ENCODE measurements around the gene PLEKHA7. TPM values are rescaled to one million over a fixed set of nuclear protein-coding genes. Genes with fewer than 3 reads are reported as not detected.

Gene PLEKHA7
- total and polyA plus RNA-seq, 2 donors from 2014 or later = 24.4 to 65.7 TPM

DNA sequence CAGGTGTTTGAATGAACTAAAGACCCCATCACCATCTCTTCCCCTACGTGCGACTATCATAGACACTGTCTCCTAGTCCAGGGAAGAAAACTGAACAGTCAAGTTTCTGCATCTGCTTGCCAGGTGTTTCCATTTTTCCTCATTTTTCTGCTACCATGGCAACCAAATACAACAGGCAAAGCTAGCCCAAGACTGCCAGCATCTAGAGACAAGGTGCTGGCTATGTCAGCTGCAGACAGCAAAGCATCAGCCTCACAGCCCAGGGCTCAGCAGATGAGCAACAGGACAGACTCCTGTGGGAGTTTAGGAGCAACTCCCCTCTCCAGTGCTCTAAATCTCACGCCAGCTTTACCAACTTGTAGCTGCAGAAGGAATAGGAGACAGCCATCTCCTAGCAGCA, 151.5 kb downstream of the PLEKHA7 start:
- no peaks in the 10 kb centered on the region for H3K9me3 ChIP-seq (ENCODE audit: control insufficient read depth in 2 of 3, insufficient read depth in 1 of 3, low read length in 3 of 3)
- intact Hi-C loops (cut with DNase I) = no loop called here
- H3K36me3 ChIP-seq (ENCODE audit: control insufficient read depth in 2 of 3, insufficient read depth in 3 of 3, low read length in 3 of 3) = peaks cover 0 to 5% (median 2%) of the 10 kb centered on the region in 3 donors
- TF ChIP-seq, protein P1, sequence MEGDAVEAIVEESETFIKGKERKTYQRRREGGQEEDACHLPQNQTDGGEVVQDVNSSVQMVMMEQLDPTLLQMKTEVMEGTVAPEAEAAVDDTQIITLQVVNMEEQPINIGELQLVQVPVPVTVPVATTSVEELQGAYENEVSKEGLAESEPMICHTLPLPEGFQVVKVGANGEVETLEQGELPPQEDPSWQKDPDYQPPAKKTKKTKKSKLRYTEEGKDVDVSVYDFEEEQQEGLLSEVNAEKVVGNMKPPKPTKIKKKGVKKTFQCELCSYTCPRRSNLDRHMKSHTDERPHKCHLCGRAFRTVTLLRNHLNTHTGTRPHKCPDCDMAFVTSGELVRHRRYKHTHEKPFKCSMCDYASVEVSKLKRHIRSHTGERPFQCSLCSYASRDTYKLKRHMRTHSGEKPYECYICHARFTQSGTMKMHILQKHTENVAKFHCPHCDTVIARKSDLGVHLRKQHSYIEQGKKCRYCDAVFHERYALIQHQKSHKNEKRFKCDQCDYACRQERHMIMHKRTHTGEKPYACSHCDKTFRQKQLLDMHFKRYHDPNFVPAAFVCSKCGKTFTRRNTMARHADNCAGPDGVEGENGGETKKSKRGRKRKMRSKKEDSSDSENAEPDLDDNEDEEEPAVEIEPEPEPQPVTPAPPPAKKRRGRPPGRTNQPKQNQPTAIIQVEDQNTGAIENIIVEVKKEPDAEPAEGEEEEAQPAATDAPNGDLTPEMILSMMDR (IDR thresholded peaks at IDR 0.05; ENCODE audit: borderline replicate concordance, extremely low read depth, insufficient read depth) = no peak
- DNase-seq (no peak), FAIRE-seq (no peak)
- no peaks in the 10 kb centered on the region for H3K4me1 ChIP-seq (ENCODE audit: control insufficient read depth in 2 of 3, insufficient read depth in 2 of 3, low read depth in 1 of 3, low read length in 3 of 3)
- H3K27ac ChIP-seq (ENCODE audit: low read depth in 2 of 2, low read length in 2 of 2) = no peak overlapping the region
- H3K27me3 ChIP-seq (ENCODE audit: control insufficient read depth, insufficient read depth, low read length) = no peaks in the 10 kb centered on the region
- no peak overlapping the region for H3K9ac ChIP-seq (ENCODE audit: low read length in 3 of 3)
- H3K4me3 ChIP-seq (ENCODE audit: low read length in 3 of 3) = no peak overlapping the region

DNA sequence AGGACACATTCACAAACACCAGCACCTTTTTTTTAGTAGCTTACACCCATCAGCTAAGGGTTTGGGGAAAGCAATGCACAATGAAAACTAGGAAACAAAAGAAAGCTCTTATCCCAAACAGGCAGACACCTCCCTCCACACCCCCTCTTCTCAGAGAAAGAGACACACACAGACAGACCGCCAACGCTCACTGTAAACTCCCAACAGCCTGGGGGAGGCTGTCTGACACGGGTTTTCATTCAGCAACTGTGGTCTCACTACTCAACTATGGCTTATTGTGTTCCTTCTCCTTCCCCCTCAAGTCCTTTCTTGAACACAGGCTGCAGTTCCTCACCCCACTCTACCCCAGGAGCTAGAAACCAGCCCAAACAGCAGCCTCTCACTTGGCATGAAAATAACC, 152.4 kb downstream of the PLEKHA7 start:
- no peaks in the 10 kb centered on the region for H3K27me3 ChIP-seq (ENCODE audit: control insufficient read depth, insufficient read depth, low read length)
- DNase-seq = no peak
- no peak overlapping the region for H3K4me3 ChIP-seq (ENCODE audit: low read length in 3 of 3)
- no peak overlapping the region for H3K27ac ChIP-seq (ENCODE audit: low read depth in 2 of 2, low read length in 2 of 2)
- intact Hi-C loops (cut with DNase I) = no loop called here
- peaks cover 0 to 5% (median 2%) of the 10 kb centered on the region in 3 donors for H3K36me3 ChIP-seq (ENCODE audit: control insufficient read depth in 2 of 3, insufficient read depth in 3 of 3, low read length in 3 of 3)
- H3K9ac ChIP-seq (ENCODE audit: low read length in 3 of 3) = no peak overlapping the region
- TF ChIP-seq, protein P1 (IDR thresholded peaks at IDR 0.05; ENCODE audit: borderline replicate concordance, extremely low read depth, insufficient read depth) = no peak
- H3K4me1 ChIP-seq (ENCODE audit: control insufficient read depth in 2 of 3, insufficient read depth in 2 of 3, low read depth in 1 of 3, low read length in 3 of 3) = no peaks in the 10 kb centered on the region
- FAIRE-seq = no peak
- no peaks in the 10 kb centered on the region for H3K9me3 ChIP-seq (ENCODE audit: control insufficient read depth in 2 of 3, insufficient read depth in 1 of 3, low read length in 3 of 3)

DNA sequence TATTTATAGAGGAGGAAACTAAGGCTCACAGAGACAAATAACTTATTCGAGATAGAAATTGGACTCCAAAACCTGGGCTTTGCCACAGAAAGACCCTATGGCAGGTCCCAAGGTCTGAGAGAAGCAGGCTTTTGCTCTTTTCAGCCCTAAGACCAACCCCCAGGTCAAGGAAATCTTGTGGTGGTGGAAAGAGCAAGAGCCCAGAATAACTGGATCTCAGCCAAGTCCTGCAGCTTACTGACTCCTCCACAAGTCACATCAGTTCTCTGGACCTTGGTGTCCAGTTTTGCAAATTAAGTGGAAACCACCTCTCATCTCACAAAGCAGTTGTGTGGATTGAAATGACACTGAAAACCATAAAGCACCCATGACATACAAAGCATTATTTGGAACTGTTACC, 153.6 kb downstream of the PLEKHA7 start:
- no peaks in the 10 kb centered on the region for H3K9me3 ChIP-seq (ENCODE audit: control insufficient read depth in 2 of 3, insufficient read depth in 1 of 3, low read length in 3 of 3)
- H3K27ac ChIP-seq (ENCODE audit: low read depth in 2 of 2, low read length in 2 of 2) = no peak overlapping the region
- FAIRE-seq = no peak

More for the DNA sequence above, 153.6 kb downstream of the PLEKHA7 start:
- intact Hi-C loops (cut with DNase I) = no loop called here
- no peak overlapping the region for H3K9ac ChIP-seq (ENCODE audit: low read length in 3 of 3)
- no peaks in the 10 kb centered on the region for H3K27me3 ChIP-seq (ENCODE audit: control insufficient read depth, insufficient read depth, low read length)
- no peak for DNase-seq
- TF ChIP-seq, protein P1 (IDR thresholded peaks at IDR 0.05; ENCODE audit: borderline replicate concordance, extremely low read depth, insufficient read depth) = no peak
- H3K4me1 ChIP-seq (ENCODE audit: control insufficient read depth in 2 of 3, insufficient read depth in 2 of 3, low read depth in 1 of 3, low read length in 3 of 3) = no peaks in the 10 kb centered on the region
- peaks cover 0 to 5% (median 4%) of the 10 kb centered on the region in 3 donors for H3K36me3 ChIP-seq (ENCODE audit: control insufficient read depth in 2 of 3, insufficient read depth in 3 of 3, low read length in 3 of 3)
- no peak overlapping the region for H3K4me3 ChIP-seq (ENCODE audit: low read length in 3 of 3)
